ENCODE measurements around the gene SMTNL1.

- TF ChIP-seq, protein P1, sequence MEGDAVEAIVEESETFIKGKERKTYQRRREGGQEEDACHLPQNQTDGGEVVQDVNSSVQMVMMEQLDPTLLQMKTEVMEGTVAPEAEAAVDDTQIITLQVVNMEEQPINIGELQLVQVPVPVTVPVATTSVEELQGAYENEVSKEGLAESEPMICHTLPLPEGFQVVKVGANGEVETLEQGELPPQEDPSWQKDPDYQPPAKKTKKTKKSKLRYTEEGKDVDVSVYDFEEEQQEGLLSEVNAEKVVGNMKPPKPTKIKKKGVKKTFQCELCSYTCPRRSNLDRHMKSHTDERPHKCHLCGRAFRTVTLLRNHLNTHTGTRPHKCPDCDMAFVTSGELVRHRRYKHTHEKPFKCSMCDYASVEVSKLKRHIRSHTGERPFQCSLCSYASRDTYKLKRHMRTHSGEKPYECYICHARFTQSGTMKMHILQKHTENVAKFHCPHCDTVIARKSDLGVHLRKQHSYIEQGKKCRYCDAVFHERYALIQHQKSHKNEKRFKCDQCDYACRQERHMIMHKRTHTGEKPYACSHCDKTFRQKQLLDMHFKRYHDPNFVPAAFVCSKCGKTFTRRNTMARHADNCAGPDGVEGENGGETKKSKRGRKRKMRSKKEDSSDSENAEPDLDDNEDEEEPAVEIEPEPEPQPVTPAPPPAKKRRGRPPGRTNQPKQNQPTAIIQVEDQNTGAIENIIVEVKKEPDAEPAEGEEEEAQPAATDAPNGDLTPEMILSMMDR (IDR thresholded peaks at IDR 0.05), result no peak
- no peak for TF ChIP-seq POLR2A (IDR thresholded peaks at IDR 0.05)
Measured at GRCh38 chr11:57499413-57499982, 37.9 kb upstream of the SMTNL1 start.
